Measurements from ENCODE around the gene CRTC2.

DNA sequence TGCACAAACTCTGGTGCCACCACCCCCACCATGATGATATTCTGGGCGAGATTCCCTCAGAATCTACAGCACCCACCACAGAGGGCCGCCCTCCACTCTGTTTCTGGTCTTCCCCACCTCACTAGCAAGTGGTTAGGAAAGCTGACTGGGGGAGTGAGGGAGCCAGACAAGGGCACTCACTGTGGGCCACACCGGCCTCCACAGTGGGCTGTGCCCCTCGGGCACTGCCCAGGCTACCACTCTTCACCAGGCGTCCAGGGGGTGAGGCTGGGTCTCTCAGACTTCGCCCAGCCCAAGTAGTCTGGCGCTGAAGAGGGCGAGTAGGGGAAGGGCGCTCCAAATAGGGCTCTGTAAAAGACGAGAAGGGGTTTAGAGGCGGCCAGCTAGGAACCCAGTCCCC lies 24.5 kb downstream of the CRTC2 start:
- TF ChIP-seq, protein P1, sequence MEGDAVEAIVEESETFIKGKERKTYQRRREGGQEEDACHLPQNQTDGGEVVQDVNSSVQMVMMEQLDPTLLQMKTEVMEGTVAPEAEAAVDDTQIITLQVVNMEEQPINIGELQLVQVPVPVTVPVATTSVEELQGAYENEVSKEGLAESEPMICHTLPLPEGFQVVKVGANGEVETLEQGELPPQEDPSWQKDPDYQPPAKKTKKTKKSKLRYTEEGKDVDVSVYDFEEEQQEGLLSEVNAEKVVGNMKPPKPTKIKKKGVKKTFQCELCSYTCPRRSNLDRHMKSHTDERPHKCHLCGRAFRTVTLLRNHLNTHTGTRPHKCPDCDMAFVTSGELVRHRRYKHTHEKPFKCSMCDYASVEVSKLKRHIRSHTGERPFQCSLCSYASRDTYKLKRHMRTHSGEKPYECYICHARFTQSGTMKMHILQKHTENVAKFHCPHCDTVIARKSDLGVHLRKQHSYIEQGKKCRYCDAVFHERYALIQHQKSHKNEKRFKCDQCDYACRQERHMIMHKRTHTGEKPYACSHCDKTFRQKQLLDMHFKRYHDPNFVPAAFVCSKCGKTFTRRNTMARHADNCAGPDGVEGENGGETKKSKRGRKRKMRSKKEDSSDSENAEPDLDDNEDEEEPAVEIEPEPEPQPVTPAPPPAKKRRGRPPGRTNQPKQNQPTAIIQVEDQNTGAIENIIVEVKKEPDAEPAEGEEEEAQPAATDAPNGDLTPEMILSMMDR (conservative IDR thresholded peaks at IDR 0.05; ENCODE audit: low read length): no peak
- no peak for TF ChIP-seq EZH2phosphoT487 (IDR thresholded peaks at IDR 0.05; ENCODE audit: borderline replicate concordance)
